ENCODE data around the gene POLG2. TPM values are rescaled to one million over a fixed set of nuclear protein-coding genes. Genes with fewer than 3 reads are reported as not detected.

Gene POLG2
- polyA plus RNA-seq, 1 donor (not counting 4 experiments of a cell fraction or from before 2014, with no cell fraction given), result 14.0 TPM

GRCh38 chr17:64540118-64540776, 43.4 kb upstream of the POLG2 start:
- Histone ChIP-seq H3K4me3 (ENCODE audit: control insufficient read depth in 2 of 3, extremely low read depth in 1 of 3, insufficient read depth in 2 of 3, low read depth in 1 of 3, low read length in 3 of 3) (no peak overlapping the region), H3K36me3 (ENCODE audit: control insufficient read depth in 2 of 2, extremely low read depth in 1 of 2, insufficient read depth in 2 of 2, low read length in 2 of 2) (peaks cover 29 to 45% of the 10 kb centered on the region in 2 experiments), H2AFZ (ENCODE audit: control insufficient read depth, low read length) (no peak overlapping the region), H3K4me1 (ENCODE audit: control insufficient read depth, extremely low read depth, insufficient read depth, low read length) (no peaks in the 10 kb centered on the region), H3K9me3 (ENCODE audit: control insufficient read depth, low read depth, low read length) (no peaks in the 10 kb centered on the region), H3K9ac (ENCODE audit: control insufficient read depth, extremely low read depth, insufficient read depth, low read length) (no peak overlapping the region), H3K4me2 (ENCODE audit: control insufficient read depth, extremely low read depth, insufficient read depth, low read depth, low read length) (no peak overlapping the region), H3K27me3 (ENCODE audit: control insufficient read depth, extremely low read depth, insufficient read depth, low read length) (no peaks in the 10 kb centered on the region), H4K20me1 (ENCODE audit: control insufficient read depth, extremely low read depth, insufficient read depth, low read length) (peaks cover 4% of the 10 kb centered on the region), H3K27ac (ENCODE audit: control insufficient read depth, insufficient read depth, low read length) (no peak overlapping the region), H3K79me2 (ENCODE audit: control insufficient read depth, insufficient read depth, low read length) (peaks cover 2% of the 10 kb centered on the region), H3K9me1 (ENCODE audit: control insufficient read depth, extremely low read depth, insufficient read depth, low read length) (no peaks in the 10 kb centered on the region)
- DNase-seq (ENCODE audit: low read depth, low spot score) (no peak), FAIRE-seq (no peak)
- no peak for TF ChIP-seq CTCF (optimal IDR thresholded peaks at IDR 0.05 in 1 of 3, IDR thresholded peaks at IDR 0.05 in 1 of 3, conservative IDR thresholded peaks at IDR 0.05 in 1 of 3; ENCODE audit: extremely low read depth in 1 of 3, insufficient read depth in 2 of 3, low read length in 3 of 3)
- TF ChIP-seq EZH2 (IDR thresholded peaks at IDR 0.05; ENCODE audit: low read length), result no peak
- dilution Hi-C loops (cut with MboI; ENCODE audit: extremely low pct_ligation_motif_present, low sequenced_read_pairs), result no loop called here

- no peak overlapping the region for H3K9ac ChIP-seq (ENCODE audit: control insufficient read depth, extremely low read depth, insufficient read depth, low read length)
- peaks cover 30 to 45% of the 10 kb centered on the region in 2 experiments for H3K36me3 ChIP-seq (ENCODE audit: control insufficient read depth in 2 of 2, extremely low read depth in 1 of 2, insufficient read depth in 2 of 2, low read length in 2 of 2)
- H4K20me1 ChIP-seq (ENCODE audit: control insufficient read depth, extremely low read depth, insufficient read depth, low read length), result peaks cover 8% of the 10 kb centered on the region
- H3K9me1 ChIP-seq (ENCODE audit: control insufficient read depth, extremely low read depth, insufficient read depth, low read length), result no peaks in the 10 kb centered on the region
- no peaks in the 10 kb centered on the region for H3K27me3 ChIP-seq (ENCODE audit: control insufficient read depth, extremely low read depth, insufficient read depth, low read length)
- H3K4me2 ChIP-seq (ENCODE audit: control insufficient read depth, extremely low read depth, insufficient read depth, low read depth, low read length), result no peak overlapping the region
- FAIRE-seq, result no peak
- TF ChIP-seq CTCF (optimal IDR thresholded peaks at IDR 0.05 in 1 of 3, IDR thresholded peaks at IDR 0.05 in 1 of 3, conservative IDR thresholded peaks at IDR 0.05 in 1 of 3; ENCODE audit: extremely low read depth in 1 of 3, insufficient read depth in 2 of 3, low read length in 3 of 3), result no peak
- TF ChIP-seq EZH2 (IDR thresholded peaks at IDR 0.05; ENCODE audit: low read length), result no peak
- H3K79me2 ChIP-seq (ENCODE audit: control insufficient read depth, insufficient read depth, low read length), result no peaks in the 10 kb centered on the region
- no peaks in the 10 kb centered on the region for H3K9me3 ChIP-seq (ENCODE audit: control insufficient read depth, low read depth, low read length)
- no peak for DNase-seq (ENCODE audit: low read depth, low spot score)
- no peak overlapping the region for H3K27ac ChIP-seq (ENCODE audit: control insufficient read depth, insufficient read depth, low read length)
- no peaks in the 10 kb centered on the region for H3K4me1 ChIP-seq (ENCODE audit: control insufficient read depth, extremely low read depth, insufficient read depth, low read length)
- H3K4me3 ChIP-seq (ENCODE audit: control insufficient read depth in 2 of 3, extremely low read depth in 1 of 3, insufficient read depth in 2 of 3, low read depth in 1 of 3, low read length in 3 of 3), result no peak overlapping the region
- H2AFZ ChIP-seq (ENCODE audit: control insufficient read depth, low read length), result no peak overlapping the region
- dilution Hi-C loops (cut with MboI; ENCODE audit: extremely low pct_ligation_motif_present, low sequenced_read_pairs), result no loop called here
These were observed 41.8 kb upstream of the POLG2 start for GRCh38 chr17:64538508-64539130.

Data from keratinocyte (primary cell).